NCI-H1694 treated with DMSO at 0.1 percent for 48 hours (cell line): ENCODE data around the gene NOTUM.
"Not testable (repeated sequence)": the region's sequence is repeated elsewhere in the genome, so short reads cannot be mapped to it uniquely, and the experiment has no call there.

ENCODE experiments used
- DNase-seq: peaks from one replicate; lab custom pipeline; 2025; lab: John Stamatoyannopoulos, UW

Gene NOTUM

GRCh38 chr17:81957691-81958432 is 3.1 kb downstream of the NOTUM start:
- no peak for DNase-seq

- DNase-seq = no peak
Observed at GRCh38 chr17:81956607-81957589, 4.1 kb downstream of the NOTUM start.

- no peak for DNase-seq
Observed at GRCh38 chr17:81955756-81956544, 5.0 kb downstream of the NOTUM start.

- DNase-seq = no peak
Observed at GRCh38 chr17:81955058-81955681, 5.8 kb downstream of the NOTUM start.

- no peak for DNase-seq
Observed at GRCh38 chr17:81954131-81955057, 6.6 kb downstream of the NOTUM start.

- not testable (repeated sequence) for DNase-seq
Observed at GRCh38 chr17:81953443-81953842, 7.5 kb downstream of the NOTUM start.

GRCh38 chr17:81952792-81953228 is 8.2 kb downstream of the NOTUM start:
- no peak for DNase-seq

GRCh38 chr17:81951785-81952684 is 9.0 kb downstream of the NOTUM start:
- no peak for DNase-seq

GRCh38 chr17:81950501-81950900 is 10.5 kb downstream of the NOTUM start:
- no peak for DNase-seq

GRCh38 chr17:81948635-81949378 is 12.2 kb downstream of the NOTUM start:
- DNase-seq = no peak

- no peak for DNase-seq
Observed at GRCh38 chr17:81947189-81947588, 13.8 kb downstream of the NOTUM start, which contains the start of gene MYADML2. MYADML2 (minus strand) TSS chr17:81947233; CDS start chr17:81941741, 5,492 bp downstream.

GRCh38 chr17:81944858-81945257 is 16.1 kb downstream of the NOTUM start:
- DNase-seq = no peak

- no peak for DNase-seq
Observed at GRCh38 chr17:81942167-81942553, 18.8 kb downstream of the NOTUM start.

- no peak for DNase-seq
Observed at GRCh38 chr17:81941484-81942166, 19.4 kb downstream of the NOTUM start.

- no peak for DNase-seq
Observed at GRCh38 chr17:81940538-81941483, 20.2 kb downstream of the NOTUM start.

GRCh38 chr17:81939881-81940385 is 21.1 kb downstream of the NOTUM start:
- DNase-seq = no peak

GRCh38 chr17:81939218-81939617 is 21.8 kb downstream of the NOTUM start:
- DNase-seq = no peak
